Inferior parietal cortex (tissue), 1 donor: ENCODE results near the gene RSPO1.

Experiments
- DNase-seq: peaks from one replicate; pipeline ENCODE4 v3.0.0-alpha.2; 2016; ENCODE audit errors: extremely low spot score

RSPO1 gene

GRCh38 chr1:37656881-37657280, 22.2 kb upstream of the RSPO1 start:
- no peak for DNase-seq

DNA sequence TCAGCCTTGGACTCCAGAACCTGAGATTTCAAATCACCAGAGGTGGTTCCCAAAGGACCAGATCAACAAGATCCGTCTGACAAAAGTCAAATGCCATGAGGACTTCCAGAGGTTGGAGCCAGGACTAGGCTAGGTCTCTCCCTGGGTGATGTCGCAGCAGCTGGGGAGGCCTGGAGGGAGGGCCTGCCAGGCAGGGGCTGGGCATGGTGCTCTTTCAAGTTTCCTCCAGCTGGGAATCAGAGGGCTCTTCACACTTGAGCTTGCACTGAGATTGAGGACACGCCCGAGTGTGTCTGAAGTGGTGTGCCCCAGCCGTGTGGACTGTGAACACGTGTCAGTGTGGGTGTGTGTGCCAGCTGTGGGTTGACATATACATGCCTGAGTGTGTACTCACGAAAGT, 21.3 kb upstream of the RSPO1 start:
- DNase-seq, result no peak

DNA sequence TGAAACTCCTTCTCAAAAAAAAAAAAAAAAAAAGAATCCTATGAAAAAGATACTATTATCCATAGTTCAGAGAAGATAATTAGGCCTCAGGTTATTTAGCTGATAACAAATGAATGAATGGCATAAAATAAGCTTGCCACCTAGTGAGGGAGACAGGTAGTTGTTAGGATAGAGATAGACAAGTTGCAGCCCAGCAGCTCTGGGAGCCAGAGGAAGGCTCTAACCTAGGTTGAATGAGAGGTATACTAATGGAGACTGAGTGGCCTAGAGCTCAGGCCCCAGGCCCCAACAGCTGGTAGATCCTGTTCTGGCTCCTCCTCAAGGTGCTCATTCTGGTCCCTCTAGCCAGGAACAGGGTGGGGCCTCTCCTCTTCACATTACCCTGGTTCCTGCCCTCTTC, 20.6 kb upstream of the RSPO1 start:
- no peak for DNase-seq

- DNase-seq, result no peak
Measured at GRCh38 chr1:37653906-37654305, 19.2 kb upstream of the RSPO1 start.

GRCh38 chr1:37652976-37653375, 18.3 kb upstream of the RSPO1 start:
- DNase-seq, result no peak

- DNase-seq, result no peak
Measured at GRCh38 chr1:37651803-37652202, 17.1 kb upstream of the RSPO1 start.

GRCh38 chr1:37650721-37651120, 16.0 kb upstream of the RSPO1 start:
- no peak for DNase-seq

GRCh38 chr1:37650173-37650572, 15.5 kb upstream of the RSPO1 start:
- DNase-seq, result no peak

DNA sequence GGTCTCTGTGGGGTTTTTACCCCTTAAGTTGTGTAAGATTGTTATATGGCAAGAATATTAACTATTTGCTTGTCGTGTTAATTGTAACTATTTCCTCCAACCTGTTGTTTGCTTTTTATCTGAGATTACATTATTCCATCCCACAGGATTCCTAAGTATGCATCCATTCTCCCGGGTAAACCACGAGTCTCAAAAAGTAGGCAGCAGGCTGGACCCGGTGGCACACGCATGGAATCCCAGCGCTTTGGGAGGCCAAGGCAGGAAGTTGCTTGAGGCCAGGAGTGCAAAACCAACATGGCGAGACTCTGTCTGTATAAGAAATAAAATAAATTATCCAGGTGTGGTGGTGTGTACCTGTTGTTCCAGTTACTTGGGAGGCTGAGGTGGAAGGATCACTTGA, 12.6 kb upstream of the RSPO1 start:
- no peak for DNase-seq

GRCh38 chr1:37641059-37641458, 6.4 kb upstream of the RSPO1 start:
- DNase-seq, result no peak

DNA sequence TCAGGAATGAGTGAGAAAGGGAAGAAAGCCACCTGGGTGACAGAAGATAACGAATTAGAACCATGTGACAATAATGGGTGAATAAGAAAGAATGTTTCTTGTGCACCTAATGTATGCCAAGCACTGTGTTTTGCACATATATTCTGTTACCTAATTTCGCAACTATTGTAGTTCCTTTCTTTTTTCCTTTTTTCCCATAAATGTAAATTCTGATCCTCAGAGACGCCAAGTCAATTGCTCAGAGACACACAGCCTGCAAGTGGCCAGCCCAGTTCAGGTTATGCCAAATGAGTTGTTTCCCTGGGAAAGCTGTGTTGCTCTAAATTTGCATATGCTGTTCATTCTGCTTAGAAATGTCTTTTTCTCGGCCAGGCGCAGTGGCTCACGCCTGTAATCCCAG, 1.7 kb upstream of the RSPO1 start:
- DNase-seq, result no peak

DNA sequence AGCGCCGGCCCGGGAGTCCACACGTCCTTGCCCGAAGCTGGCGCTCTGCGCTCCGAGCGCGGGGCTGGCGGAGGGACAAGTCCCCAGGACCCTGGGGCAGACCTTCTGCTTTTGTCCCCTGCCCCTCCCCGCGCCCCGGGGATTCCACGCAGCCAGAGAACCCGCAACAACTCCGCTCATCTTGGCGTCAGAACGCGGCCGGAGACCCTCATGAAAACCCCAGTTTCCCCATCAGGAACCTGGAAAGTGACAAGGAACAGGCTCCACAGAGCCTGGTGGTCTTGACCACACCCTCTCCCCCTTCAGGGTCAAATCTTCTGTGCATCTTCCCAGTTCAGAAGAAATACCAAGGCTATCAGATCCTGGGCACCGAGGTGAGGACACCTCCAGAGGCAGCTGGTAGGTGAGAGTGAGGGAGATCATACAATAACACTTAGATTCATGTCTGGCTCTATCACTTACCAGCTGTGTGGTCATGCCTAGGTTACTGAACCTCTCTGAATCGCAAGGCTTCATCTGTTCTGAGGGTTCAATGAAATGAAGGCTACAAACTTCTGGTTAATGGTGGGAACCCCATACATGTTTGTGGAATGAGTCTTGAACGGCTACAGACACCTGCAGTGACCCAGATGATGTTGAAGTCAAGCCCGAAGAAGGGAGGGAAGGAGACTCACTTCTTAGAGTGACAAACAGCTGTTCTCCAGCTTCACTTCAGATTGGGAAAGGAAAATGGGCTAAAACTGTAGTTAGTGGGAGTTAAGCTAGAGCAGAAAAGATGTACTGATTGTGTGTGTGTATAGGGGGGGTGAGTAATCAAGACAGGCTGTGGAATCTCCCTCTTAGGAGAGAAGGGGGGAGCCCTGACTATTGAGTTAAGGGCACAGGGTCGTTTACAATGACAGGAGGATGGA, 555 bp upstream of the RSPO1 start:
- DNase-seq, result no peak

DNA sequence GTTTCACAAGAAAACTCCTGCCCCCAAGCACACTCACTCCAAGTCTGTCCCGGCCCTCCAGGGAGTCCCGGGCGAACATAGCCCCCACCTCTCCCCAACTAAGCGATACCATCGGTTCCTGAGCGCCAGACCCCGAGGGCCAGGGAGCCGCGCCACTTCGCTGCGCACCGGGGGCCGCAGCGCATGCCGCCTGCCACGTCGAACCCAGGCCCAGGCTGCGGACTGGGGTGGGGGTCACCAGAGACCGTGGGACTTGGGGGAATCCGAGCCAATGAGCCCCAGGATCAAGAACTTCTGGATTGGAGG, 801 bp downstream of the RSPO1 start:
- no peak for DNase-seq

DNA sequence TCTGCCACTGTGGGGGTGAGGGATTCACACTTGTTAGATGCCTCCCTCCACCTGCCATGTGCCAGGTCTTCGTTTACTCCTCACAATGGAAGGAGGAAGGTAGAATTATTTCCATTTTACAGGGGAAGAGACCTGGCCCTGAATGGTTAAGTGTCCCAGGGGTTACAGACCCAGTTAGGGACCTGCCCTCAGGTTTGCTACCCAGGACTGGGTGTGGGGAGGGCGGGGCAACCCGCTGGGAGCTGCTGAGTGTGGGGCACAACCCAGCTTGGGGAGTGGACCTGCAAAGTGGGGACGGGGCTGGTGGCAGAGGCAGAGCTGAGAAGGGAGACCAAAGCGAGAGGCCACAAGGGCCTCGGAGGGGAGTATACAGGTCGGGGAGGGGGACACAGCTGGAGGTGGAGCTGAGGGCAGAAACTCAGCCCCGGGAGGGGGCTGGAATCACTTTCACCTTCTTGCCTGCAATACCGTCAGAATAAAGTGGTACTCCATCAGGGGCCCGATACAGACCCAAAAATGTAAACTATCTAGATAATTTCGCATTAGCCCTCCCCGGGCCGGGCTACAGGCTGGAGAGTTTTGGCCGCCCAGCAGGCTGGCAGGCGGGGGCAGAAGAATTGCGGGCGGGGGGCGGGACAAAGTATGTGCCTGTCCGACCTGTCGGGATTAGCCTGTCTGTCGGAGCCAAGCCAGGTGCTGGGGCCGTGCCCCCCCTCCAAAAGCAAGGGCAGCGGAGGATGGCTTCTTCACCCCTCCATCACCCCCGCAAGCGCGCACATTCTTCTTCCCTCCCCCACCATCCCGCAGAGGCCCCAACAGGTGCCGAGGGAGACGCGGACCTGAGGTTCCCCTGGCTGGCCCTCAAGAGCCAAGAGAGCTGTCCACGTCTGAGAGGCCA, 1.4 kb downstream of the RSPO1 start:
- DNase-seq, result no peak

GRCh38 chr1:37631036-37631435, 3.7 kb downstream of the RSPO1 start:
- DNase-seq, result no peak

- DNase-seq, result no peak
Measured at GRCh38 chr1:37630426-37631028, 4.2 kb downstream of the RSPO1 start.

- DNase-seq, result no peak
Measured at GRCh38 chr1:37629726-37630425, 4.8 kb downstream of the RSPO1 start.

DNA sequence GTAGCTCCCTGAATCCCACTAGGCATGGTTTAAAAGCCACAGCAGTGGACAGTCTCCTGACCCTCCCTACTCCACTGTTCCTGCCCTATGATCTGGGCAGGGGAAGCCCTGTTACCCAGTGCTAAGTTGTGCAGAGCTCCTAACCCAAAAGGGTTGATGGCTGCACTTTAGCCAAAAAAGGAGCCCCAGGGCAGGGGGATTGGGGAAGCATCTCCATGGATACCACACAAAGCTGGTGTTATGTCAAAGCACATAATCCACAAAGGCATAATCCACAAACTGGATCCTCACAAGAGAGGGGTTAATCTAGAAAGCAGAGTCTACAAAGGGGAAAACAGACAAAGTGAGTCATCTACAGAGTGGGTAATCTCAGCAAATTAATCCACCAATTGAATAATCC, 5.7 kb downstream of the RSPO1 start:
- DNase-seq, result no peak

GRCh38 chr1:37628026-37628556, 6.6 kb downstream of the RSPO1 start:
- DNase-seq, result no peak

DNA sequence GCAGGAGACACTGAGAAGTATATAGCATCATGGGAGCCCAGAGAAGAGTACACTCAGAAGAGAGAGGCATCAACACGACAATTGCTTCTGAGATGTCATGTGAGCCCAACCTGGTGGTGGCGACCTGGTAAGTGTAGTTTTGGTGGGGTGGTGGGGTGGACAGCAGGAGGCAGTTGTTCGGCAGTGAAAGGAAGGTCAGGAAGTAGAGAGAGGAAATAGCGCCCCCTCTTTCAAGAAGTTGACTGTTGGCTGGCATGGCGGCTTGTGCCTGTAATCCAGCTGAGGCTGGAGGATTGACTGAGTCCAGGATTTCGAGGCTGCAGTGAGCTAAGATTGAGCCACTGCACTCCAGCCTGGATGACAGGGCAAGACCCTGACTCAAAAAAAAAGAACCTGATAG, 12.6 kb downstream of the RSPO1 start:
- DNase-seq, result no peak

GRCh38 chr1:37621326-37621870, 13.3 kb downstream of the RSPO1 start:
- no peak for DNase-seq
